Measurements from ENCODE around the gene RASSF10.

RASSF10 gene

GRCh38 chr11:13061294-13061990 lies 52.3 kb downstream of the RASSF10 start:
- H4K20me1 ChIP-seq (ENCODE audit: insufficient read depth, low read length): no peaks in the 10 kb centered on the region
- H3K9me3 ChIP-seq (ENCODE audit: insufficient read depth, low read length): no peaks in the 10 kb centered on the region
- H3K27ac ChIP-seq (ENCODE audit: low read length): no peak overlapping the region
- H3K79me2 ChIP-seq (ENCODE audit: low read length): no peaks in the 10 kb centered on the region
- H3K9ac ChIP-seq (ENCODE audit: low read length): no peak overlapping the region
- TF ChIP-seq CTCF (IDR thresholded peaks at IDR 0.05; ENCODE audit: low read depth, low read length) (no peak), EZH2phosphoT487 (IDR thresholded peaks at IDR 0.05; ENCODE audit: low read depth) (no peak)
- no peaks in the 10 kb centered on the region for H3K27me3 ChIP-seq (ENCODE audit: low read depth, low read length)
- no peak overlapping the region for H3K4me3 ChIP-seq (ENCODE audit: low read length)
- no peaks in the 10 kb centered on the region for H3K36me3 ChIP-seq (replicated peaks; ENCODE audit: low read depth, low read length)
- H3K4me1 ChIP-seq (ENCODE audit: low read length): no peaks in the 10 kb centered on the region
- no peak overlapping the region for H3K4me2 ChIP-seq (ENCODE audit: low read length)
- no peak overlapping the region for H2AFZ ChIP-seq (ENCODE audit: low read depth, low read length)
